SH-SY5Y (cell line): ENCODE measurements around the gene LRTM2.

Source experiments
- GATA2 ChIP-seq: IDR thresholded peaks from 2 replicates; pipeline ENCODE4 v1.6.1; 2011; ENCODE audit warnings: mild to moderate bottlenecking, low read depth, low read length
- GATA3 ChIP-seq: IDR thresholded peaks from 2 replicates; pipeline ENCODE4 v1.6.1; 2011; ENCODE audit warnings: low read depth, mild to moderate bottlenecking, low read length, moderate library complexity

- TF ChIP-seq GATA3 (no peak), GATA2 (no peak)
Measured at GRCh38 chr12:1864867-1865266, 44.5 kb downstream of the LRTM2 start.
